22Rv1 (cell line): ENCODE data around the gene PHRF1.
A peak's percentile ranks its signal among the peaks of the same experiment; 100 is the strongest.

Source experiments
- H3K27ac ChIP-seq: fragments of 450-650 bp; 2 replicates; pipeline ENCODE4 v1.5.1; 2017
- CTCF ChIP-seq: fragments of 450-650 bp; IDR thresholded peaks from 2 replicates; pipeline ENCODE4 v1.5.1; 2017; ENCODE audit warnings: mild to moderate bottlenecking
- ZFX ChIP-seq: fragments of 450-650 bp; IDR thresholded peaks from 2 replicates; pipeline ENCODE4 v1.6.1; 2017; ENCODE audit warnings: antibody characterized with exemption, borderline replicate concordance

The PHRF1 gene

GRCh38 chr11:623349-623869, 47.1 kb downstream of the PHRF1 start:
- no peak for TF ChIP-seq CTCF
- TF ChIP-seq ZFX, result no peak

GRCh38 chr11:623999-624704, 47.9 kb downstream of the PHRF1 start:
- H3K27ac ChIP-seq, result no peak overlapping the region
- TF ChIP-seq CTCF, result no peak
- TF ChIP-seq ZFX, result no peak

More at GRCh38 chr11:623349-623869, 47.1 kb downstream of the PHRF1 start:
- 0 out of 2 replicates have a peak overlapping the region, but pooled peaks have one; percentile 15 for H3K27ac ChIP-seq

GRCh38 chr11:624705-625635, 48.7 kb downstream of the PHRF1 start, which contains the start of gene CDHR5:
Gene CDHR5 (minus strand): TSS chr11:624955. CDS start chr11:624902, 53 bp downstream.
- TF ChIP-seq ZFX (no peak), CTCF (no peak)
- H3K27ac ChIP-seq, result no peak within 1 kb of the TSS

- no peak for TF ChIP-seq CTCF
- no peak overlapping the region for H3K27ac ChIP-seq
Observed at GRCh38 chr11:625636-626268, 49.5 kb downstream of the PHRF1 start.

- H3K27ac ChIP-seq, result no peak within 1 kb of the TSS
- TF ChIP-seq CTCF (no peak), ZFX (no peak)
Observed at GRCh38 chr11:626475-627307, 50.4 kb downstream of the PHRF1 start, which contains the start of gene SCT. Gene SCT (minus strand): TSS chr11:627181. CDS start chr11:627143, 38 bp downstream.

- TF ChIP-seq ZFX (no peak), CTCF (no peak)
- no peak overlapping the region for H3K27ac ChIP-seq
Observed at GRCh38 chr11:627308-627576, 51.0 kb downstream of the PHRF1 start.
